Lung (tissue), 12 donors: ENCODE measurements around the gene KCND3. TPM values are rescaled to one million over a fixed set of nuclear protein-coding genes. Genes with fewer than 3 reads are reported as not detected.

Experiments used
- ATAC-seq: fragments of 200-7000 bp; cut with Tn5 transposase; one replicate; pipeline ENCODE4 v1.9.1; 2020; ENCODE audit warnings: moderate number of reproducible peaks; ENCODE audit not compliant: insufficient read depth, low FRiP score
- DNase-seq, 3 donors: peaks; one replicate each; pipeline ENCODE4 v3.0.0-alpha.2; 2013 to 2017
- H3K27ac ChIP-seq, 2 donors: one replicate each; pipeline ENCODE4 v1.5.1; 2013; ENCODE audit warnings: mild to moderate bottlenecking in 2 of 2, moderate library complexity in 2 of 2, control low read depth in 1 of 2, inconsistent platforms in 1 of 2, low read depth in 1 of 2, low read length in 1 of 2
- H3K27me3 ChIP-seq, 3 donors: one replicate each; pipeline ENCODE4 v1.5.1; 2013; ENCODE audit warnings: low read length in 2 of 3; ENCODE audit not compliant: control insufficient read depth in 3 of 3, insufficient read depth in 3 of 3
- H3K36me3 ChIP-seq, 4 donors: one replicate each; pipeline ENCODE4 v1.5.1; 2013; ENCODE audit warnings: low read length in 4 of 4, mild to moderate bottlenecking in 1 of 4, moderate library complexity in 1 of 4; ENCODE audit not compliant: control insufficient read depth in 4 of 4, insufficient read depth in 4 of 4
- H3K4me1 ChIP-seq, 5 donors: one replicate each; pipeline ENCODE4 v1.5.1; 2013; ENCODE audit warnings: low read length in 5 of 5, mild to moderate bottlenecking in 2 of 5, moderate library complexity in 1 of 5; ENCODE audit not compliant: control insufficient read depth in 5 of 5, insufficient read depth in 5 of 5
- H3K4me3 ChIP-seq: one replicate; pipeline ENCODE4 v1.5.1; 2013; ENCODE audit warnings: mild to moderate bottlenecking, control low read depth, moderate library complexity
- H3K9ac ChIP-seq, 2 donors: one replicate each; pipeline ENCODE4 v1.5.1; 2013; ENCODE audit warnings: low read length in 2 of 2, control low read depth in 1 of 2; ENCODE audit not compliant: insufficient read depth in 1 of 2
- H3K9me3 ChIP-seq, 4 donors: one replicate each; pipeline ENCODE4 v1.5.1; 2013; ENCODE audit warnings: low read length in 3 of 4, mild to moderate bottlenecking in 1 of 4, moderate library complexity in 1 of 4; ENCODE audit not compliant: control insufficient read depth in 4 of 4, insufficient read depth in 3 of 4
- CTCF ChIP-seq: IDR thresholded peaks from 2 replicates; pipeline ENCODE4 v1.5.1; 2012; ENCODE audit warnings: mild to moderate bottlenecking; ENCODE audit errors: control extremely low read depth, extremely low read depth
- WGBS, 2 donors: extraction: QIAGEN DNeasy Blood & Tissue Kit; methylation state at CpG; one replicate each; pipeline ENCODE4 v1.1.7; 2013; 5-methylcytosine and 5-hydroxymethylcytosine counted together
- polyA plus RNA-seq, 2 donors: library from polyadenylated mRNA; stranded (reverse); fragments of 200-250 nt; gene quantifications; one replicate each; pipeline ENCODE4 v1.2.1, GENCODE V29; 2013
- total RNA-seq, 2 donors: library from RNA; depleted of rRNA in 1 of 2; stranded (reverse); fragments of >200 nt in 1 of 2; gene quantifications; one replicate each; pipeline ENCODE4 v1.2.1, GENCODE V29; 2014 to 2021
- donor health status: control.
- donor health status: control.
- donor health status: Bipolar disorder and iron deficiency.
- donor health status: healthy.
- donor health status: DM: yes; HTN: yes; CAD: no.

KCND3 gene
- total and polyA plus RNA-seq, 4 donors = 1.3 to 12.1 (median 4.9) TPM

- no peaks in the 10 kb centered on the region for H3K36me3 ChIP-seq
- no peak overlapping the region for H3K27ac ChIP-seq
- H3K27me3 ChIP-seq = peaks cover 0 to 18% (median 10%) of the 10 kb centered on the region in 3 donors
- DNase-seq (no peak), ATAC-seq (no peak)
- no peaks in the 10 kb centered on the region for H3K9me3 ChIP-seq
- peaks cover 0 to 24% (median 9%) of the 10 kb centered on the region in 5 donors for H3K4me1 ChIP-seq
- H3K9ac ChIP-seq = no peak overlapping the region
- no peak overlapping the region for H3K4me3 ChIP-seq
- WGBS, 2 donors = 86 to 91% methylated on average over 3 of the region's 3 CpGs
- no peak for TF ChIP-seq CTCF
Observed at GRCh38 chr1:111875640-111876039, 113.8 kb downstream of the KCND3 start.

DNA sequence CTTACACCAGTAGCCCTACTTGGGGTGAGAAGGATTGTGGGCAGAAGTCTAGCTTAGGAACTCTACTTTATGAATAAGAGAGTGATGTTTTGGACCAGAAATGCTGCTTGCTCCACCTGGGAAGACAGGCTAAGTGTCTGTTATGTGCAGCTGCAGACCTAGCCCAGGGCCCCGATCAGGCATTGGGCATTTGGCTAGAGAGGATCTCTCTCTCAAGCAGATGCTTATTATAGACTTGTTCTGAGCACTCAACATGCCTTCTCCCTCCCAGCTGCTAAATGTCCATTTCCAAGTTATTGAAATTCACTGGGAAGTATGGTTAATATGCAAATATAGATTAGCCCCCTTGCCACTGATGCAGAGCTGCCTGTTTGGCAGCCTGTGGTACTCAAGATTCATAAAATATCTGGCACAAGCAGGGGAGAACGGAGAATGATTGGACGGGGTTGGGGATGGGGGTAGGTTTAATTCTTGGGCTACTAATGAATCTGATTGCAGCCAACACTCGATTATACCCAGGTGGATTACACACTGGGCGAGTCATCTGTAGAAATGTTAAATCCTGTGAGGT lies 115.9 kb downstream of the KCND3 start:
- 91% methylated on average over 5 of the region's 5 CpGs for WGBS, 2 donors
- H3K9ac ChIP-seq = no peak overlapping the region
- peaks cover 0 to 18% (median 9%) of the 10 kb centered on the region in 5 donors for H3K4me1 ChIP-seq
- no peak overlapping the region for H3K27ac ChIP-seq
- no peaks in the 10 kb centered on the region for H3K36me3 ChIP-seq
- no peak overlapping the region for H3K4me3 ChIP-seq
- ATAC-seq = no peak
- no peak for DNase-seq
- peaks cover 0 to 18% (median 10%) of the 10 kb centered on the region in 3 donors for H3K27me3 ChIP-seq
- TF ChIP-seq CTCF = no peak
- no peaks in the 10 kb centered on the region for H3K9me3 ChIP-seq

GRCh38 chr1:111870181-111870580 lies 119.3 kb downstream of the KCND3 start:
- ATAC-seq (no peak), DNase-seq (no peak)
- Histone ChIP-seq H3K27me3 (peaks cover 0 to 18% (median 8%) of the 10 kb centered on the region in 3 donors), H3K4me1 (no peaks in the 10 kb centered on the region), H3K36me3 (no peaks in the 10 kb centered on the region), H3K9ac (no peak overlapping the region), H3K4me3 (no peak overlapping the region), H3K9me3 (no peaks in the 10 kb centered on the region), H3K27ac (no peak overlapping the region)
- no peak for TF ChIP-seq CTCF
- WGBS, 2 donors = 95% methylated on average over 1 of the region's 1 CpG
